Mesodermal cell (in vitro differentiated cells): ENCODE measurements around the gene DBET. TPM values are rescaled to one million over a fixed set of nuclear protein-coding genes. Genes with fewer than 3 reads are reported as not detected.
"Not testable (repeated sequence)": the region's sequence is repeated elsewhere in the genome, so short reads cannot be mapped to it uniquely, and the experiment has no call there.

Source experiments
- H3K27ac ChIP-seq: 2 replicates; pipeline ENCODE4 v1.7.0; 2013; ENCODE audit warnings: mild to moderate bottlenecking, low read depth, low read length, moderate library complexity; ENCODE audit not compliant: severe bottlenecking
- H3K36me3 ChIP-seq: 2 replicates; pipeline ENCODE4 v1.7.1; 2013; ENCODE audit warnings: mild to moderate bottlenecking, low read length, moderate library complexity; ENCODE audit not compliant: control insufficient read depth, insufficient read depth
- H3K4me1 ChIP-seq: one replicate; pipeline ENCODE4 v1.7.1; 2013; ENCODE audit warnings: mild to moderate bottlenecking, low read length; ENCODE audit not compliant: insufficient read depth, control insufficient read depth, poor library complexity, severe bottlenecking
- H3K4me3 ChIP-seq: 2 replicates; pipeline ENCODE4 v1.7.0; 2013; ENCODE audit warnings: low read length, control low read depth, mild to moderate bottlenecking; ENCODE audit not compliant: insufficient read depth, poor library complexity, severe bottlenecking; ENCODE audit errors: extremely low read depth
- H3K9me3 ChIP-seq: 2 replicates; pipeline ENCODE4 v1.7.1; 2013; ENCODE audit warnings: mild to moderate bottlenecking, low read length, moderate library complexity; ENCODE audit not compliant: control insufficient read depth
- WGBS, 2 experiments: methylation state at CpG; one replicate each; pipeline ENCODE4 v1.1.5; 2013; ENCODE audit warnings: missing lambda C conversion rate in 2 of 2; ENCODE audit not compliant: insufficient coverage in 2 of 2; 5-methylcytosine and 5-hydroxymethylcytosine counted together
- polyA plus RNA-seq, 2 experiments: library from polyadenylated mRNA; stranded (reverse); fragments of 50-300 nt; gene quantifications; one replicate each; pipeline ENCODE4 v1.2.3, GENCODE V29; 2013

The DBET gene
- not detected for polyA plus RNA-seq (2013, experiment 1 of 2)
- not detected for polyA plus RNA-seq (2013, experiment 2 of 2)

GRCh38 chr4:190064342-190064741, at the start of gene DBET:
Gene DBET, plus strand, starts transcription at chr4:190064502.
- not testable (repeated sequence) for H3K36me3 ChIP-seq, H3K4me3 ChIP-seq, H3K27ac ChIP-seq, H3K4me1 ChIP-seq, H3K9me3 ChIP-seq
- WGBS, 2 experiments = no CpG with 5 or more reads among the region's 2 CpGs

- no peaks in the 10 kb centered on the region for H3K36me3 ChIP-seq
- no peak overlapping the region for H3K27ac ChIP-seq
- H3K4me1 ChIP-seq = no peaks in the 10 kb centered on the region
- no peak overlapping the region for H3K4me3 ChIP-seq
- 83 to 85% methylated on average over 52 to 76 of the region's 76 CpGs for WGBS, 2 experiments
- peaks cover 35% of the 10 kb centered on the region for H3K9me3 ChIP-seq
Measured at GRCh38 chr4:190014771-190015537, 49.3 kb upstream of the DBET start.

DNA sequence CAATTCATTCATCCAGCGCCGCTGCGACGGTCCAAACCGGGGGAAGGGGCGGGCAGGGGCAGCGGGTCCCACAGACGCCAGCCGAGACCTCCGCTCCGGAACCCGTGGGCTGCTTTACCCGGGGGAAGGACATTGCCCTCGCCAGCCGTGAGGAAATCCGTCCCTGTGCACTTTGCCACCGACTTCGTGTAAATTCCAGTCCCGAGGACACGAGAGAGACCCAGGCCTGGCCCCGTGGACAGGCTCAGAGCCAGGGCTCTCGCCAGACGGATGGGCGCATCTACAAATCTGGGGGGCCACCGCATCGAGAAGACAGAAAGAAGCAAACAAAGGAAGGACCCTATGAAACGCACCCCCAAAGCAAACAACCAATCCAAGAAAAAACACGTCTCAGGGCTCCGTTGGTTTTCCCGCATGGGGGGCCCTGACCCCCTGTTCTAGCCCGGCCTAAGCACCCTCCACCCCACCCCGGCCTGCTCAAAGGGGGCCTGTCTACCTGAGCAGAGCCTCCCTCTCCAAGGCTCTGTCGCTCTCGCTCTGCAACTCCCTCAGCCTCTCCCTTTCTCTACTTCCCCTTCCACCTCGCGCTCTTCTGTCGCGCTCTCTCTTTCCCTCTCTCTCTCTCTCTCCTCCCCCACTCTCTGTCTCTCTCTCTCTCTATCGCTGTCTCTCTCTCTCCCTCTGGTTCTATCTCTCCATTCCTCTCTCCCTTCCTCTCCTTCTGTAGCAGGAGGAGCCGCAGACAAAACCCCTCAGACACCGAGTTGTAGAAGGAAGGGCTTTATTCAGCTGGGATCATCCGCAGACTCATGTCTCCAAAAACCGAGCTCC, 48.5 kb upstream of the DBET start:
- H3K4me3 ChIP-seq = no peak overlapping the region

DNA sequence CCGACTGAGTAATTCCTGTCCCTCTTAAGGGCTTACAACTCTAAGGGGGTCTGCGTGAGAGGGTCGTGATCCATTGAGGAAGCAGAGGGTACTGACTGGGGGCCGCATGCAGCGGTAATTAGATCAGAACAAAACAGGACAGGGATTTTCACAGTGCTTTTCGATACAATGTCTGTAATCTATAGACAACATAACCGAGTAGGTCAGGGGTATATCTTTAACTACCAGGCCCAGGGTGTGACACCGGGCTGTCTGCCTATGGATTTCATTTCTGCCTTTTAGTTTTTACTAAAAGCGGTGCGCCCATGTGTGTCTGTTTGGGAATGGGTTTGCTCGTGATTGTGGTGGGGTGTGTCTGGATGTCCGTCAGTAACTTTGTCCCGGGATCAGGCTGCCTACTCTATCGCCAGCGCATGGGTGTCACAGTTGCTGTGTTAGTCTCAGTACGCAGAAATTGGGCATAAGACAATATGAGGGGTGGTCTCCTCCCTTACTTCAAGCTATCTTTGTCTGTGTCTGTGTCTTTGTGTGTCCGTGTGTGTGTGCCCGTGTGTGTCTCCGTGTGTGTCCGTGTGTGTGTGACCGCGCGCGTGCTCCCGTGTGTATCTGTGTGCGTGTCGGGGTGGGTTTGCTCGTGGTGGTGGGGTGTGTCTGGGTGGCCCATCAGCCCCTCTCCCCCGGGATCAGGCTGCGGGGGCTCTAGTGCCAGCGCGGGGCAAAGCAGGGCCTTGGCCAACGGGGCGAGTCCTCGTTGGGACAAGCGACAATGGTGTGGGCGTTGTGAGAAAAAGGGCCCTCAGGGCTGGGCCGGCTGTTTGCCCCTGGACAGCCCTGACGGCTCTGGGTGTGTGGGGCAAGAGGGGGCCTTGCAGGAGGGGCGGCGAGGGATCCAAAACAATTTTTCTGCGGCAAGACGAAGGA, 47.7 kb upstream of the DBET start:
- WGBS, 2 experiments = 76 to 82% methylated on average over 20 to 37 of the region's 43 CpGs
- H3K4me3 ChIP-seq = no peak overlapping the region
- H3K4me1 ChIP-seq = no peaks in the 10 kb centered on the region
- no peaks in the 10 kb centered on the region for H3K36me3 ChIP-seq
- no peak overlapping the region for H3K27ac ChIP-seq
- peaks cover 45% of the 10 kb centered on the region for H3K9me3 ChIP-seq

More for the DNA sequence above, 48.5 kb upstream of the DBET start:
- Histone ChIP-seq H3K27ac (no peak overlapping the region), H3K4me1 (no peaks in the 10 kb centered on the region), H3K9me3 (peaks cover 43% of the 10 kb centered on the region), H3K36me3 (no peaks in the 10 kb centered on the region)
- 80 to 85% methylated on average over 35 to 37 of the region's 43 CpGs for WGBS, 2 experiments

GRCh38 chr4:190017357-190018200, 46.7 kb upstream of the DBET start:
- H3K4me3 ChIP-seq = no peak overlapping the region

GRCh38 chr4:190018201-190018920, 45.9 kb upstream of the DBET start:
- Histone ChIP-seq H3K27ac (no peak overlapping the region), H3K4me1 (no peaks in the 10 kb centered on the region), H3K36me3 (no peaks in the 10 kb centered on the region), H3K9me3 (peaks cover 39% of the 10 kb centered on the region), H3K4me3 (no peak overlapping the region)
- WGBS, 2 experiments = 84 to 85% methylated on average over 15 to 21 of the region's 38 CpGs

More at GRCh38 chr4:190017357-190018200, 46.7 kb upstream of the DBET start:
- no peaks in the 10 kb centered on the region for H3K36me3 ChIP-seq
- H3K4me1 ChIP-seq = no peaks in the 10 kb centered on the region
- peaks cover 43% of the 10 kb centered on the region for H3K9me3 ChIP-seq
- H3K27ac ChIP-seq = no peak overlapping the region
- 84 to 91% methylated on average over 55 to 61 of the region's 62 CpGs for WGBS, 2 experiments

- H3K4me3 ChIP-seq = no peak overlapping the region
- peaks cover 39% of the 10 kb centered on the region for H3K9me3 ChIP-seq
- WGBS, 2 experiments = 86 to 91% methylated on average over 47 to 53 of the region's 57 CpGs
Measured at GRCh38 chr4:190019023-190019858, 45.1 kb upstream of the DBET start.

GRCh38 chr4:190019859-190020463, 44.3 kb upstream of the DBET start:
- H3K4me3 ChIP-seq, H3K36me3 ChIP-seq, H3K27ac ChIP-seq, H3K4me1 ChIP-seq: not testable (repeated sequence)
- peaks cover 39% of the 10 kb centered on the region for H3K9me3 ChIP-seq
- 80 to 81% methylated on average over 16 to 23 of the region's 29 CpGs for WGBS, 2 experiments

More at GRCh38 chr4:190019023-190019858, 45.1 kb upstream of the DBET start:
- Histone ChIP-seq H3K36me3 (no peaks in the 10 kb centered on the region), H3K27ac (no peak overlapping the region), H3K4me1 (no peaks in the 10 kb centered on the region)
